Liver (tissue), 9 donors: Measurements from ENCODE around the gene INPP5A. TPM values are rescaled to one million over a fixed set of nuclear protein-coding genes. Genes with fewer than 3 reads are reported as not detected.
"Not testable (repeated sequence)": the region's sequence is repeated elsewhere in the genome, so short reads cannot be mapped to it uniquely, and the experiment has no call there.

Experiments used
- DNase-seq: peaks from one replicate; pipeline ENCODE4 v3.0.0-alpha.2; 2017; ENCODE audit warnings: low spot score
- H3K27ac ChIP-seq, 2 donors: one replicate each; pipeline ENCODE4 v1.7.0; 2013; ENCODE audit warnings: inconsistent platforms in 2 of 2, low read length in 2 of 2, control low read depth in 1 of 2, low read depth in 1 of 2, mild to moderate bottlenecking in 1 of 2
- H3K27me3 ChIP-seq, 4 donors: one replicate each; pipeline versions ENCODE4 v1.6.1 to v1.7.0; 2013; ENCODE audit warnings: low read length in 3 of 4, inconsistent platforms in 1 of 4, mild to moderate bottlenecking in 1 of 4, moderate library complexity in 1 of 4; ENCODE audit not compliant: control insufficient read depth in 4 of 4, insufficient read depth in 4 of 4
- H3K36me3 ChIP-seq, 4 donors: one replicate each; pipeline versions ENCODE4 v1.6.1 to v1.7.0; 2013; ENCODE audit warnings: low read length in 3 of 4, mild to moderate bottlenecking in 3 of 4, low read depth in 1 of 4, moderate library complexity in 1 of 4; ENCODE audit not compliant: control insufficient read depth in 4 of 4, insufficient read depth in 3 of 4
- H3K4me1 ChIP-seq, 4 donors: one replicate each; pipeline versions ENCODE4 v1.6.1 to v1.7.0; 2013; ENCODE audit warnings: low read length in 3 of 4, mild to moderate bottlenecking in 3 of 4, moderate library complexity in 1 of 4; ENCODE audit not compliant: control insufficient read depth in 4 of 4, insufficient read depth in 4 of 4
- H3K4me3 ChIP-seq, 3 donors: one replicate each; pipeline versions ENCODE4 v1.6.1 to v1.7.0; 2013; ENCODE audit warnings: low read length in 3 of 3, control low read depth in 1 of 3, low read depth in 1 of 3, mild to moderate bottlenecking in 1 of 3
- H3K9ac ChIP-seq, 2 donors: one replicate each; pipeline ENCODE4 v1.7.0; 2013; ENCODE audit warnings: low read length in 2 of 2, mild to moderate bottlenecking in 2 of 2, moderate library complexity in 2 of 2, control low read depth in 1 of 2, low read depth in 1 of 2
- H3K9me3 ChIP-seq, 4 donors: one replicate each; pipeline versions ENCODE4 v1.6.1 to v1.7.0; 2013; ENCODE audit warnings: low read length in 3 of 4; ENCODE audit not compliant: control insufficient read depth in 4 of 4
- ATF3 ChIP-seq: IDR thresholded peaks from 2 replicates; pipeline ENCODE4 v1.6.1; 2016; ENCODE audit warnings: antibody characterized with exemption
- CTCF ChIP-seq: fragments of 150-350 bp; IDR thresholded peaks from 2 replicates; pipeline ENCODE4 v1.5.1; 2017; ENCODE audit warnings: improper control_type of control experiment, low read depth, low read length; ENCODE audit not compliant: missing input control
- FOXA1 ChIP-seq: IDR thresholded peaks from 2 replicates; pipeline ENCODE4 v1.6.1; 2016; ENCODE audit warnings: antibody characterized with exemption
- FOXA2 ChIP-seq: IDR thresholded peaks from 2 replicates; pipeline ENCODE4 v1.6.1; 2016; ENCODE audit warnings: antibody characterized with exemption
- GABPA ChIP-seq, 2 donors: IDR thresholded peaks in 1 of 2; conservative IDR thresholded peaks in 1 of 2; 2 replicates each; pipeline ENCODE4 v1.6.1; 2016; ENCODE audit warnings: antibody characterized with exemption in 2 of 2, mild to moderate bottlenecking in 1 of 2, moderate library complexity in 1 of 2
- HNF4A ChIP-seq, 2 donors: conservative IDR thresholded peaks; 2 replicates each; pipeline ENCODE4 v1.6.1; 2016; ENCODE audit warnings: antibody characterized with exemption in 2 of 2, mild to moderate bottlenecking in 2 of 2
- HNF4G ChIP-seq: IDR thresholded peaks from 2 replicates; pipeline ENCODE4 v1.6.1; 2016; ENCODE audit warnings: antibody characterized with exemption
- JUND ChIP-seq, 2 donors: IDR thresholded peaks; 2 replicates each; pipeline ENCODE4 v1.6.1; 2016; ENCODE audit warnings: antibody characterized with exemption in 2 of 2
- NR2F2 ChIP-seq: IDR thresholded peaks from 2 replicates; pipeline ENCODE4 v1.6.1; 2016; ENCODE audit warnings: antibody characterized with exemption
- RXRA ChIP-seq, 2 donors: IDR thresholded peaks; 2 replicates each; pipeline ENCODE4 v1.6.1; 2017 to 2018; ENCODE audit warnings: antibody characterized with exemption in 2 of 2, mild to moderate bottlenecking in 1 of 2
- TAF1 ChIP-seq: conservative IDR thresholded peaks from 2 replicates; pipeline ENCODE4 v1.6.1; 2016; ENCODE audit warnings: antibody characterized with exemption, mild to moderate bottlenecking
- YY1 ChIP-seq: IDR thresholded peaks from 2 replicates; pipeline ENCODE4 v1.6.1; 2016; ENCODE audit warnings: antibody characterized with exemption, mild to moderate bottlenecking
- WGBS: extraction: QIAGEN DNeasy Blood & Tissue Kit; methylation state at CpG from one replicate; pipeline ENCODE4 v1.1.7; 2013; 5-methylcytosine and 5-hydroxymethylcytosine counted together
- polyA plus RNA-seq, 2 donors: library from polyadenylated mRNA; stranded (reverse) in 1 of 2; unstranded in 1 of 2; fragments of 200-250 nt in 1 of 2; fragments of >200 nt in 1 of 2; fragmentation: Nextera tagmentation in 1 of 2; extraction: Ambion mirVana in 1 of 2; gene quantifications; one replicate each; pipeline versions ENCODE4 v1.2.1 to v1.2.3, GENCODE V29; 2013 to 2015
- total RNA-seq, 2 donors: library from RNA; depleted of rRNA; stranded (reverse); fragments of >200 nt; gene quantifications; one replicate each; pipeline ENCODE4 v1.2.3, GENCODE V29; 2014
- TF ChIP-seq, protein P1 (sequence below): IDR thresholded peaks from 2 replicates; pipeline ENCODE4 v1.6.1; 2016; ENCODE audit warnings: antibody characterized with exemption
- donor health status: healthy.
- donor health status: healthy.
- donor health status: healthy.
- donor health status: healthy.
- donor health status: healthy.

Gene INPP5A
- total and polyA plus RNA-seq, 4 donors: 4.3 to 26.5 (median 10.9) TPM

DNA sequence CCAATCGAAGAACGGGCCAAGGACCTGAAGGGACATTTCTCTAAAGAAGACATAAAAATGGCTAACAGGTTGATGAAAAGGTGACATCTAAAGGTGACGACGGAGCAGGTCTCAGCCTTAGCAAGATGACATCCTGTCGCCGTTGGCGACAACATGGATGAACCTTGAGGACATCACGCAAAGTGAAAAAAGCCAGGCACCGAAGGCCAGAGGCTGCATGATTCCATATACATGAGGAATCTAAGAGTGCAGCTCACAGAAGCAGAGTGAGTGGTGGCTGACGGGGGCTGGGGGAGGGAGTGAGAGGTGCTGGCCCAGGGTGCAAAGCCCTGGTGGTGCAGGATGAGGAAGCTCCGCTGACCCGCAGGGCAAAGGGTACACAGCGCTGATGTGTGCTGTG lies 282.5 kb downstream of the INPP5A start:
- no peaks in the 10 kb centered on the region for H3K36me3 ChIP-seq
- no peak for DNase-seq
- no peak overlapping the region for H3K9ac ChIP-seq
- 91% methylated on average over 13 of the region's 13 CpGs for WGBS
- H3K27me3 ChIP-seq: no peaks in the 10 kb centered on the region
- H3K9me3 ChIP-seq: peaks cover 0 to 4% (median 0%) of the 10 kb centered on the region in 4 donors
- H3K4me3 ChIP-seq: no peak overlapping the region
- H3K27ac ChIP-seq: no peak overlapping the region
- no peak for TF ChIP-seq TAF1
- no peak for TF ChIP-seq FOXA1
- TF ChIP-seq, protein P1, sequence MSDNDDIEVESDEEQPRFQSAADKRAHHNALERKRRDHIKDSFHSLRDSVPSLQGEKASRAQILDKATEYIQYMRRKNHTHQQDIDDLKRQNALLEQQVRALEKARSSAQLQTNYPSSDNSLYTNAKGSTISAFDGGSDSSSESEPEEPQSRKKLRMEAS: no peak
- no peak for TF ChIP-seq GABPA (IDR thresholded peaks at IDR 0.05 in 1 of 2, conservative IDR thresholded peaks at IDR 0.05 in 1 of 2)
- H3K4me1 ChIP-seq: no peaks in the 10 kb centered on the region

DNA sequence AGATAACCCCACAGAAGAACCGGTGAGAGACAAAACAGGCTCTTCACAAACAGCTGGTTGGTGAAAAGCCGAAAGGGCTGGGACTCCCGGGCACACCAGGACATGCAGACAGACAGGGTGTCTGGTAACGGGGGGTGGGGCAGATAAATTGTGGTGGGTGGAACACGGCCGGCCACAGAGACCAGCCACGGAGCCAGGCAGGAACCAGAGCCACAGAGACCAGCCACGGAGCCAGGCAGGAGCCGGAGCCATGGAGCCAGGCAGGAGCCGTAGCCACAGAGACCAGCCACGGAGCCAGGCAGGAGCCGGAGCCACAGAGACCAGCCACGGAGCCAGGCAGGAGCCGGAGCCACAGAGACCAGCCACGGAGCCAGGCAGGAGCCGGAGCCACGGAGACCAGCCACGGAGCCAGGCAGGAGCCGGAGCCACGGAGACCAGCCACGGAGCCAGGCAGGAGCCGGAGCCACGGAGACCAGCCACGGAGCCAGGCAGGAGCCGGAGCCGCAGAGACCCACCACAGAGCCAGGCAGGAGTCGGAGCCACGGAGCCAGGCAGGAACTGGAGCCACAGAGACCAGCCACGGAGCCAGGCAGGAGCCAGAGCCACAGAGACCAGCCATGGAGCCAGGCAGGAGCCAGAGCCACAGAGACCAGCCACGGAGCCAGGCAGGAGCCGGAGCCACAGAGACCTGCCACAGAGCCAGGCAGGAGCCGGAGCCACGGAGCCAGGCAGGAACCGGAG lies 288.4 kb downstream of the INPP5A start:
- not testable (repeated sequence) for H3K4me3 ChIP-seq, DNase-seq, H3K36me3 ChIP-seq, H3K9me3 ChIP-seq, H3K9ac ChIP-seq, H3K4me1 ChIP-seq, H3K27me3 ChIP-seq, H3K27ac ChIP-seq
- 89% methylated on average over 34 of the region's 34 CpGs for WGBS

- H3K9me3 ChIP-seq: no peaks in the 10 kb centered on the region
- no peak overlapping the region for H3K9ac ChIP-seq
- DNase-seq: no peak
- no peak for TF ChIP-seq YY1
- no peak for TF ChIP-seq TAF1
- TF ChIP-seq FOXA2: no peak
- TF ChIP-seq FOXA1: no peak
- no peak for TF ChIP-seq HNF4A (conservative IDR thresholded peaks at IDR 0.05)
- TF ChIP-seq ATF3: no peak
- no peak for TF ChIP-seq HNF4G
- TF ChIP-seq GABPA (IDR thresholded peaks at IDR 0.05 in 1 of 2, conservative IDR thresholded peaks at IDR 0.05 in 1 of 2): no peak
- no peak for TF ChIP-seq RXRA (IDR thresholded peaks at IDR 0.05)
- no peak for TF ChIP-seq CTCF
- TF ChIP-seq NR2F2: no peak
- no peak for TF ChIP-seq JUND (IDR thresholded peaks at IDR 0.05)
- H3K4me1 ChIP-seq: no peaks in the 10 kb centered on the region
- no peaks in the 10 kb centered on the region for H3K36me3 ChIP-seq
- H3K4me3 ChIP-seq: no peak overlapping the region
- 93% methylated on average over 36 of the region's 36 CpGs for WGBS
- H3K27me3 ChIP-seq: no peaks in the 10 kb centered on the region
- no peak overlapping the region for H3K27ac ChIP-seq
These were observed 289.2 kb downstream of the INPP5A start for GRCh38 chr10:132826524-132827422.
